GM12878 (cell line): ENCODE results near the gene EPHA2. TPM values are rescaled to one million over a fixed set of nuclear protein-coding genes. Genes with fewer than 3 reads are reported as not detected.

ENCODE experiments used
- ATAC-seq: fragments of 200-7000 bp; cut with Tn5 transposase; 3 replicates; pipeline ENCODE4 v1.9.1; 2020; ENCODE audit warnings: mild to moderate bottlenecking, moderate library complexity
- BruUV-seq: library from RNA; stranded (reverse); fragments of 400-500 nt; replicated peaks from 2 replicates; lab custom pipeline; 2021; lab: Mats Ljungman, UMichigan
- CTCF ChIA-PET: fragments of 300-600 bp; sonication (Branson Sonifier 250); formaldehyde crosslinking; extraction: SDS; loops from one replicate; lab custom pipeline; 2021; ENCODE audit warnings: inconsistent platforms; lab: Yijun Ruan, JAX
- POLR2A ChIA-PET: fragments of 350-600 bp; formaldehyde crosslinking; extraction: SDS; loops from one replicate; lab custom pipeline; 2021; ENCODE audit warnings: inconsistent platforms; lab: Charles Lee
- RAD21 ChIA-PET: fragments of 300-600 bp; sonication (Branson Sonifier 250); formaldehyde crosslinking; loops from one replicate; lab custom pipeline; 2023; ENCODE audit warnings: antibody characterized with exemption; ENCODE audit not compliant: unreplicated experiment; lab: Charles Lee
- SMC1A ChIA-PET: fragments of 300-600 bp; sonication (Branson Sonifier 250); formaldehyde crosslinking; loops from one replicate; lab custom pipeline; 2023; ENCODE audit not compliant: unreplicated experiment, uncharacterized antibody; lab: Charles Lee
- DNase-seq: peaks from one replicate; pipeline ENCODE4 v3.0.0-alpha.2; 2011; ENCODE audit warnings: low read depth, low spot score
- FAIRE-seq: peaks from 3 replicates; lab custom pipeline; 2011; peaks lifted over from hg19 to GRCh38; lab: Jason Lieb, UNC
- H2AFZ ChIP-seq: 2 replicates; pipeline ENCODE4 v1.6.0; 2011; ENCODE audit warnings: low read depth, low read length, control low read depth; ENCODE audit not compliant: control insufficient read depth
- H3K27ac ChIP-seq: 2 replicates; pipeline ENCODE4 v1.5.1; 2011; ENCODE audit warnings: control low read depth; ENCODE audit not compliant: control insufficient read depth, insufficient read depth
- H3K27me3 ChIP-seq, 2 experiments: replicated peaks in 1 of 2; 2 replicates each; pipeline versions ENCODE4 v1.6.0 to v1.6.1; 2011; ENCODE audit warnings: low read length in 1 of 2; ENCODE audit not compliant: control insufficient read depth in 2 of 2, insufficient read depth in 2 of 2
- H3K36me3 ChIP-seq, 2 experiments: 2 replicates each; pipeline ENCODE4 v1.5.1; 2011; ENCODE audit warnings: low read length in 1 of 2; ENCODE audit not compliant: control insufficient read depth in 2 of 2, insufficient read depth in 2 of 2
- H3K4me1 ChIP-seq: 2 replicates; pipeline ENCODE4 v1.6.1; 2011; ENCODE audit warnings: mild to moderate bottlenecking, low read length, moderate library complexity, mixed read lengths; ENCODE audit not compliant: control insufficient read depth, insufficient read depth
- H3K4me2 ChIP-seq: 2 replicates; pipeline ENCODE4 v1.6.0; 2011; ENCODE audit warnings: control low read depth; ENCODE audit not compliant: control insufficient read depth, insufficient read depth
- H3K4me3 ChIP-seq: fragments of 200-600 bp; sonication (generic); 2 replicates; pipeline ENCODE4 v1.5.1; 2016
- H3K79me2 ChIP-seq: 2 replicates; pipeline ENCODE4 v1.6.0; 2011; ENCODE audit warnings: low read length; ENCODE audit not compliant: control insufficient read depth, insufficient read depth
- H3K9ac ChIP-seq: 2 replicates; pipeline ENCODE4 v1.8.0; 2011; ENCODE audit warnings: low read length, control low read depth, mixed read lengths; ENCODE audit not compliant: control insufficient read depth, insufficient read depth
- H3K9me3 ChIP-seq: replicated peaks from 3 replicates; pipeline ENCODE4 v1.5.1; 2011; ENCODE audit warnings: mild to moderate bottlenecking, low read length; ENCODE audit not compliant: control insufficient read depth, insufficient read depth
- H4K20me1 ChIP-seq: 2 replicates; pipeline ENCODE4 v1.6.0; 2011; ENCODE audit not compliant: control insufficient read depth, insufficient read depth
- CBX3 ChIP-seq: fragments of 200-600 bp; sonication (generic); IDR thresholded peaks from 2 replicates; pipeline ENCODE4 v1.6.1; 2016; ENCODE audit warnings: low read depth, borderline replicate concordance
- E2F4 ChIP-seq: IDR thresholded peaks from 2 replicates; pipeline ENCODE4 v1.6.1; 2012; ENCODE audit warnings: low read depth, low read length, improper control_type of control experiment
- HDAC2 ChIP-seq: fragments of 200-600 bp; sonication (generic); IDR thresholded peaks from 2 replicates; pipeline ENCODE4 v1.6.1; 2017
- NFXL1 ChIP-seq: fragments of 450-650 bp; IDR thresholded peaks from 2 replicates; pipeline ENCODE4 v1.6.1; 2017; ENCODE audit warnings: antibody characterized with exemption, mild to moderate bottlenecking, borderline replicate concordance
- SIX5 ChIP-seq: IDR thresholded peaks from 2 replicates; pipeline ENCODE4 v1.6.1; 2011; ENCODE audit warnings: mild to moderate bottlenecking, low read depth, low read length, moderate library complexity; ENCODE audit not compliant: severe bottlenecking
- SMAD1 ChIP-seq: fragments of 450-650 bp; IDR thresholded peaks from 2 replicates; pipeline ENCODE4 v1.6.1; 2018; ENCODE audit warnings: mild to moderate bottlenecking, low read depth; ENCODE audit not compliant: partially characterized antibody
- SMC3 ChIP-seq: IDR thresholded peaks from 2 replicates; pipeline ENCODE4 v1.6.1; 2011; ENCODE audit warnings: low read length, improper control_type of control experiment, borderline replicate concordance
- SPI1 ChIP-seq: IDR thresholded peaks from 2 replicates; pipeline ENCODE4 v1.6.1; 2011; ENCODE audit warnings: low read depth, mild to moderate bottlenecking, low read length, moderate library complexity, borderline replicate concordance; ENCODE audit not compliant: insufficient read depth
- ZBTB33 ChIP-seq: fragments of 450-650 bp; IDR thresholded peaks from 2 replicates; pipeline ENCODE4 v1.6.1; 2017; ENCODE audit warnings: mild to moderate bottlenecking
- WGBS: methylation state at CpG from one replicate; pipeline ENCODE4 v1.1.6; 2016; ENCODE audit warnings: low lambda C conversion rate; ENCODE audit not compliant: insufficient replicate concordance, insufficient coverage; ENCODE audit errors: missing lambda C conversion rate; 5-methylcytosine and 5-hydroxymethylcytosine counted together
- in situ Hi-C: fragments of 300-500 bp; cut with MboI; formaldehyde crosslinking; loops from 9 replicates; pipeline ENCODE4 v1.14.3; 2018; ENCODE audit warnings: mixed read lengths
- intact Hi-C: fragments of 100-400 bp; cut with micrococcal nuclease; formaldehyde crosslinking; loops from one replicate; pipeline ENCODE4 v1.14.2; 2022; ENCODE audit not compliant: unreplicated experiment
- polyA plus RNA-seq, 11 experiments: library from polyadenylated mRNA; depleted of rRNA in 4 of 11; unstranded in 6 of 11; stranded (reverse) in 5 of 11; fragments of >200 nt; fragmentation: Nextera tagmentation in 4 of 11; fragmentation: Illumina TruSeq in 1 of 11; extraction: Ambion mirVana in 4 of 11; extraction: Trizol in 1 of 11; gene quantifications; 1 replicate in 1 of 11; 2 replicates in 10 of 11; pipeline versions ENCODE4 v1.2.1 to v1.2.3, GENCODE V29; 2011 to 2016; ENCODE audit warnings: inconsistent platforms in 2 of 11, missing spikeins in 2 of 11, low read depth in 1 of 11
- total RNA-seq, 4 experiments: library from RNA; depleted of rRNA in 3 of 4; stranded (reverse); fragments of >200 nt in 3 of 4; fragmentation: Illumina TruSeq in 1 of 4; extraction: Trizol in 1 of 4; gene quantifications; 2 replicates each; pipeline versions ENCODE4 v1.2.1 to v1.2.3, GENCODE V29; 2013 to 2021

Gene EPHA2
- total and polyA plus RNA-seq, 10 of the 15 experiments (the other 5 are each of a cell fraction or from before 2014, with no cell fraction given): 0.04 to 0.51 (median 0.23) TPM; not detected in 2

- ATAC-seq (no peak), FAIRE-seq (no peak), DNase-seq (no peak)
- H2AFZ ChIP-seq: no peak overlapping the region
- H4K20me1 ChIP-seq: no peaks in the 10 kb centered on the region
- H3K4me2 ChIP-seq: no peak overlapping the region
- no peaks in the 10 kb centered on the region for H3K36me3 ChIP-seq
- intact Hi-C loops: no loop called here
- H3K9me3 ChIP-seq: peaks cover 1% of the 10 kb centered on the region; the same call in 1 of the 3 replicates
- ChIA-PET SMC1A (interaction anchor here (0.9 kb wide), 1 partner anchor 87 kb away, joined by 3 read pairs; no protein-coding TSS in a partner anchor), CTCF (no interaction called here), RAD21 (no interaction called here), POLR2A (no interaction called here)
- BruUV-seq: no TSS peak
- 0% methylated on average over 1 of the region's 1 CpG for WGBS
- H3K9ac ChIP-seq: no peak overlapping the region
- no peak overlapping the region for H3K4me3 ChIP-seq
- no peaks in the 10 kb centered on the region; a peak in 2 of 4 replicates for H3K27me3 ChIP-seq
- no peaks in the 10 kb centered on the region for H3K4me1 ChIP-seq
- in situ Hi-C loops: no loop called here
- TF ChIP-seq CBX3 (no peak), E2F4 (no peak), NFXL1 (no peak), SIX5 (no peak), SMC3 (no peak), SMAD1 (no peak), SPI1 (no peak), HDAC2 (no peak), ZBTB33 (no peak)
- TF ChIP-seq, all 136 proteins: peak for 0
- no peak overlapping the region for H3K27ac ChIP-seq
- H3K79me2 ChIP-seq: no peaks in the 10 kb centered on the region
Measured at GRCh38 chr1:16099412-16099811, 56.5 kb downstream of the EPHA2 start.
